Stimulated activated CD8-positive, alpha-beta memory T cell treated with anti-CD3 and anti-CD28 coated beads, Interleukin-12 subunit alpha, Interleukin-12 subunit beta, amount 100 ng/mL, for 1 hour (primary cell): ENCODE data around the gene DNAI1.
"Not testable (repeated sequence)": the region's sequence is repeated elsewhere in the genome, so short reads cannot be mapped to it uniquely, and the experiment has no call there.

Experiments
- DNase-seq: peaks from one replicate; pipeline ENCODE4 v3.0.0-alpha.2; 2020; ENCODE audit warnings: low read depth

Gene DNAI1

GRCh38 chr9:34451135-34451534 lies 7.5 kb upstream of the DNAI1 start:
- no peak for DNase-seq

GRCh38 chr9:34451545-34451944 lies 7.1 kb upstream of the DNAI1 start:
- no peak for DNase-seq

- no peak for DNase-seq
Observed at GRCh38 chr9:34452568-34452967, 6.0 kb upstream of the DNAI1 start.

GRCh38 chr9:34454571-34455065 lies 4.0 kb upstream of the DNAI1 start:
- no peak for DNase-seq

- no peak for DNase-seq
Observed at GRCh38 chr9:34456151-34456550, 2.5 kb upstream of the DNAI1 start.

GRCh38 chr9:34456746-34457145 lies 1.9 kb upstream of the DNAI1 start:
- DNase-seq, result no peak

- DNase-seq, result no peak
Observed at GRCh38 chr9:34457266-34458012, 1.2 kb upstream of the DNAI1 start.

- no peak for DNase-seq
Observed at GRCh38 chr9:34458959-34459340, 345 bp downstream of the DNAI1 start.

GRCh38 chr9:34459356-34459755 lies 751 bp downstream of the DNAI1 start:
- no peak for DNase-seq

GRCh38 chr9:34459941-34460340 lies 1.3 kb downstream of the DNAI1 start:
- no peak for DNase-seq

- no peak for DNase-seq
Observed at GRCh38 chr9:34463098-34463900, 4.7 kb downstream of the DNAI1 start.

- DNase-seq, result no peak
Observed at GRCh38 chr9:34463901-34464232, 5.3 kb downstream of the DNAI1 start.

- DNase-seq, result no peak
Observed at GRCh38 chr9:34464571-34464970, 6.0 kb downstream of the DNAI1 start.

- DNase-seq, result no peak
Observed at GRCh38 chr9:34465468-34465867, 6.9 kb downstream of the DNAI1 start.

GRCh38 chr9:34475097-34475496 lies 16.5 kb downstream of the DNAI1 start:
- no peak for DNase-seq

- DNase-seq, result no peak
Observed at GRCh38 chr9:34477541-34477940, 18.9 kb downstream of the DNAI1 start.

- DNase-seq, result no peak
Observed at GRCh38 chr9:34479431-34479866, 20.8 kb downstream of the DNAI1 start.

GRCh38 chr9:34481620-34482019 lies 23.0 kb downstream of the DNAI1 start:
- not testable (repeated sequence) for DNase-seq

- not testable (repeated sequence) for DNase-seq
Observed at GRCh38 chr9:34482746-34483145, 24.1 kb downstream of the DNAI1 start.

- DNase-seq, result no peak
Observed at GRCh38 chr9:34484678-34485077, 26.1 kb downstream of the DNAI1 start.

- DNase-seq, result no peak
Observed at GRCh38 chr9:34485822-34486221, 27.2 kb downstream of the DNAI1 start.

- DNase-seq, result no peak
Observed at GRCh38 chr9:34486572-34486971, 28.0 kb downstream of the DNAI1 start.

- DNase-seq, result no peak
Observed at GRCh38 chr9:34490360-34490759, 31.8 kb downstream of the DNAI1 start.
